ENCODE results near the gene FAM78A.

GRCh38 chr9:131279196-131279862, 3.0 kb upstream of the FAM78A start:
- TF ChIP-seq, protein P1, sequence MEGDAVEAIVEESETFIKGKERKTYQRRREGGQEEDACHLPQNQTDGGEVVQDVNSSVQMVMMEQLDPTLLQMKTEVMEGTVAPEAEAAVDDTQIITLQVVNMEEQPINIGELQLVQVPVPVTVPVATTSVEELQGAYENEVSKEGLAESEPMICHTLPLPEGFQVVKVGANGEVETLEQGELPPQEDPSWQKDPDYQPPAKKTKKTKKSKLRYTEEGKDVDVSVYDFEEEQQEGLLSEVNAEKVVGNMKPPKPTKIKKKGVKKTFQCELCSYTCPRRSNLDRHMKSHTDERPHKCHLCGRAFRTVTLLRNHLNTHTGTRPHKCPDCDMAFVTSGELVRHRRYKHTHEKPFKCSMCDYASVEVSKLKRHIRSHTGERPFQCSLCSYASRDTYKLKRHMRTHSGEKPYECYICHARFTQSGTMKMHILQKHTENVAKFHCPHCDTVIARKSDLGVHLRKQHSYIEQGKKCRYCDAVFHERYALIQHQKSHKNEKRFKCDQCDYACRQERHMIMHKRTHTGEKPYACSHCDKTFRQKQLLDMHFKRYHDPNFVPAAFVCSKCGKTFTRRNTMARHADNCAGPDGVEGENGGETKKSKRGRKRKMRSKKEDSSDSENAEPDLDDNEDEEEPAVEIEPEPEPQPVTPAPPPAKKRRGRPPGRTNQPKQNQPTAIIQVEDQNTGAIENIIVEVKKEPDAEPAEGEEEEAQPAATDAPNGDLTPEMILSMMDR (IDR thresholded peaks at IDR 0.05): no peak
- TF ChIP-seq POLR2A (IDR thresholded peaks at IDR 0.05): no peak

Data from ovary (tissue), 3 donors.